ENCODE measurements around the gene DGKD.

The DGKD gene

GRCh38 chr2:233430081-233430480, 75.8 kb downstream of the DGKD start:
- Histone ChIP-seq H3K4me2 (ENCODE audit: low read depth, low read length) (no peak overlapping the region), H3K79me2 (ENCODE audit: low read length) (peaks cover 53% of the 10 kb centered on the region), H3K4me1 (ENCODE audit: low read length) (no peaks in the 10 kb centered on the region), H3F3A (ENCODE audit: insufficient read depth, low read length) (no peaks in the 10 kb centered on the region), H3K27me3 (replicated peaks; ENCODE audit: insufficient read depth, low read length) (no peaks in the 10 kb centered on the region), H3K9me2 (replicated peaks; ENCODE audit: insufficient read depth, low read length) (no peaks in the 10 kb centered on the region), H3K27ac (ENCODE audit: low read length) (no peak overlapping the region), H3K4me3 (ENCODE audit: low read length) (no peak overlapping the region), H3K36me3 (replicated peaks; ENCODE audit: insufficient read depth, low read length) (no peaks in the 10 kb centered on the region), H3K9me3 (replicated peaks; ENCODE audit: insufficient read depth, low read length) (no peaks in the 10 kb centered on the region), H4K20me1 (ENCODE audit: insufficient read depth, low read length) (no peaks in the 10 kb centered on the region), H3K9ac (ENCODE audit: low read length) (no peak overlapping the region), H2AFZ (ENCODE audit: low read length) (no peak overlapping the region)
- no peak for DNase-seq
- TF ChIP-seq EZH2phosphoT487 (IDR thresholded peaks at IDR 0.05; ENCODE audit: low read length), result no peak
- no peak for TF ChIP-seq EZH2 (optimal IDR thresholded peaks at IDR 0.05; ENCODE audit: low read depth, low read length)
- TF ChIP-seq CTCF (IDR thresholded peaks at IDR 0.05; ENCODE audit: low read length), result no peak

GRCh38 chr2:233430651-233431050, 76.4 kb downstream of the DGKD start:
- H3K9me3 ChIP-seq (replicated peaks; ENCODE audit: insufficient read depth, low read length), result no peaks in the 10 kb centered on the region
- H2AFZ ChIP-seq (ENCODE audit: low read length), result no peak overlapping the region
- no peaks in the 10 kb centered on the region for H3K4me1 ChIP-seq (ENCODE audit: low read length)
- TF ChIP-seq EZH2 (optimal IDR thresholded peaks at IDR 0.05; ENCODE audit: low read depth, low read length), result no peak
- TF ChIP-seq EZH2phosphoT487 (IDR thresholded peaks at IDR 0.05; ENCODE audit: low read length), result no peak
- no peak for TF ChIP-seq CTCF (IDR thresholded peaks at IDR 0.05; ENCODE audit: low read length)
- no peak overlapping the region for H3K4me3 ChIP-seq (ENCODE audit: low read length)
- H4K20me1 ChIP-seq (ENCODE audit: insufficient read depth, low read length), result no peaks in the 10 kb centered on the region
- H3K36me3 ChIP-seq (replicated peaks; ENCODE audit: insufficient read depth, low read length), result no peaks in the 10 kb centered on the region
- no peaks in the 10 kb centered on the region for H3K9me2 ChIP-seq (replicated peaks; ENCODE audit: insufficient read depth, low read length)
- no peaks in the 10 kb centered on the region for H3F3A ChIP-seq (ENCODE audit: insufficient read depth, low read length)
- peaks cover 48% of the 10 kb centered on the region for H3K79me2 ChIP-seq (ENCODE audit: low read length)
- no peak overlapping the region for H3K27ac ChIP-seq (ENCODE audit: low read length)
- no peaks in the 10 kb centered on the region for H3K27me3 ChIP-seq (replicated peaks; ENCODE audit: insufficient read depth, low read length)
- H3K4me2 ChIP-seq (ENCODE audit: low read depth, low read length), result no peak overlapping the region
- no peak overlapping the region for H3K9ac ChIP-seq (ENCODE audit: low read length)
- DNase-seq, result no peak

- Histone ChIP-seq H3K27me3 (replicated peaks; ENCODE audit: insufficient read depth, low read length) (no peaks in the 10 kb centered on the region), H3F3A (ENCODE audit: insufficient read depth, low read length) (no peaks in the 10 kb centered on the region), H3K9me3 (replicated peaks; ENCODE audit: insufficient read depth, low read length) (no peaks in the 10 kb centered on the region), H3K4me1 (ENCODE audit: low read length) (no peaks in the 10 kb centered on the region), H3K4me2 (ENCODE audit: low read depth, low read length) (no peak overlapping the region), H2AFZ (ENCODE audit: low read length) (no peak overlapping the region), H3K36me3 (replicated peaks; ENCODE audit: insufficient read depth, low read length) (no peaks in the 10 kb centered on the region), H4K20me1 (ENCODE audit: insufficient read depth, low read length) (no peaks in the 10 kb centered on the region), H3K27ac (ENCODE audit: low read length) (no peak overlapping the region), H3K9me2 (replicated peaks; ENCODE audit: insufficient read depth, low read length) (no peaks in the 10 kb centered on the region), H3K79me2 (ENCODE audit: low read length) (peaks cover 24% of the 10 kb centered on the region), H3K4me3 (ENCODE audit: low read length) (no peak overlapping the region), H3K9ac (ENCODE audit: low read length) (no peak overlapping the region)
- no peak for DNase-seq
- TF ChIP-seq EZH2phosphoT487 (IDR thresholded peaks at IDR 0.05; ENCODE audit: low read length) (no peak), EZH2 (optimal IDR thresholded peaks at IDR 0.05; ENCODE audit: low read depth, low read length) (no peak), CTCF (IDR thresholded peaks at IDR 0.05; ENCODE audit: low read length) (no peak)
Observed at GRCh38 chr2:233433029-233433428, 78.7 kb downstream of the DGKD start.

Data from MM.1S (cell line).